Cortex of kidney (tissue), 1 donor: ENCODE measurements around the gene DST.

ENCODE experiments used
- DNase-seq: peaks from one replicate; lab custom pipeline; 2025; lab: John Stamatoyannopoulos, UW

The DST gene

GRCh38 chr6:56535626-56536025 is 107.1 kb downstream of the DST start:
- DNase-seq = no peak

- no peak for DNase-seq
Measured at GRCh38 chr6:56534680-56535419, 107.8 kb downstream of the DST start.

DNA sequence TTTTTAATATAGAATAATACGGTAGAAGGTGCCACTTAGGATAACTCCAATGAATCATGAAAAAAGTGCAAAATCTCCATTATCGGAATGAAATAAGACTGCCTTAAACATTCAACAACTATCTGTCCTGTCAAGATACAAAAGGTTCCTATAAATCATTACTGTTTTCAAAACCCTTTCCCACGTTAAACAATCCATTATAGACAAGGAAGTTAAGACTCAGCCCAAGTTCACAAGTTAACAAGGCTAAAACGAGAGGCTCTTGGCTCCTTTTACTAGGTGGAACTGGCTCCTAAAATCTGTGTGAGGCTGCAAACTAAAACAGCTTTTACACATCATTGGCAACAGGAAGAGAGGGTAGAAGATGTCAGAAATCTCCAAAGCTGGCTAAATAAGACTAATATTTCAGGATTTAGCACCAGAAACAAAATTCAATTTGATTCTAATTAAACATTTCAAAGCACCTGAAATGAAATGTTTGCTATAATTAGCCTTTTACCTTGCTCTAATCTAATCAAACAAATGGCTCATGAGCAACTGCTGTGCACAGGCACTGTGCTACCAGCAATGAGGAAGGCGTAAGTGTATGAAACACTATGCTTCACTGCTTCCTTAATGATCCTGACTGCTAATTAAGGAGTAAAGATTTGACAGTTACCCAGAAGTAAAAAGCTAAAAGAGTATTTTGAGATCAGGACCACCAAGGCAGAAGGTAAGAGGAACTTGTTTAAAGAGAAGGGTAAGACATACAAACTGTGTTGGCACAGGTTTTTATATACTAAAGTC is 109.7 kb downstream of the DST start:
- no peak for DNase-seq

- no peak for DNase-seq
Measured at GRCh38 chr6:56531839-56532595, 110.7 kb downstream of the DST start.

- DNase-seq = no peak
Measured at GRCh38 chr6:56529594-56530191, 113.0 kb downstream of the DST start.

DNA sequence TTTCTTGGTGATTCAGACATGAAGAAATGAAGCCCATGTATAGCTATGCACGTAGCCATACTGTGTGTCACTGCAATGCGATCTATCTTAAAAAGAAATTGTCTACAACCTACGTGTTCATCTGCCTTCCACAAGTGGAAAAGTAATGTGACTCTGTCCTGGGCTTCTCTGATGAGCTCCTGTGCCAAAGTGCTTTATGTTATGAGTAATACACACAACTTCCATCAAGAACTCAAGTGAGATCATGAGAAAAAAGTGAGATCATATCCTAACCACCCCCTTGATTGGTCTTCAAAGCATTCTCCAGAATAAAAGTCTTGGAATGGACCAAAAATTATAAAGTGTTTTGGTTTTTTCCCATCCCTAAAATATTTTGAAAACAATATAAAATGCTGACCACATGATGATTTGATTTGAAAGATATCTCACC is 114.3 kb downstream of the DST start:
- DNase-seq = no peak

DNA sequence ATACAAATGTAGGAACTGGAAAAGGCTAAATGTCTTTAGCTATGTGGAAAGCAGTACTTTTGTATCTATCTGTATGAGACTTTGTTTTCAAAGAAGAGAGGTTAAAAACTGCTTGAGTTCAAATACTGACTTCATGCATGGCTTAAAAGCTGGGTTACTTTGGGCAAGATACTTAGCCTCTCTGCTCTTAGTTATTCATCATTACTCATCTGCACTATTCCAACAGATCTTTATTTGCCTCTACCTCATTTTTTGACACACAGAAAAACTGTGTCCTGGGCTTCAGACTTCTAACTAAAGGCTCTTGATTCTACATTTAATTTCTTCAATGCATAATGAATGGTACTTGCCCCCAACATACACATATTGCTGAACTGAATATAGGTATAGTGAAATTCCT is 114.8 kb downstream of the DST start:
- DNase-seq = no peak

DNA sequence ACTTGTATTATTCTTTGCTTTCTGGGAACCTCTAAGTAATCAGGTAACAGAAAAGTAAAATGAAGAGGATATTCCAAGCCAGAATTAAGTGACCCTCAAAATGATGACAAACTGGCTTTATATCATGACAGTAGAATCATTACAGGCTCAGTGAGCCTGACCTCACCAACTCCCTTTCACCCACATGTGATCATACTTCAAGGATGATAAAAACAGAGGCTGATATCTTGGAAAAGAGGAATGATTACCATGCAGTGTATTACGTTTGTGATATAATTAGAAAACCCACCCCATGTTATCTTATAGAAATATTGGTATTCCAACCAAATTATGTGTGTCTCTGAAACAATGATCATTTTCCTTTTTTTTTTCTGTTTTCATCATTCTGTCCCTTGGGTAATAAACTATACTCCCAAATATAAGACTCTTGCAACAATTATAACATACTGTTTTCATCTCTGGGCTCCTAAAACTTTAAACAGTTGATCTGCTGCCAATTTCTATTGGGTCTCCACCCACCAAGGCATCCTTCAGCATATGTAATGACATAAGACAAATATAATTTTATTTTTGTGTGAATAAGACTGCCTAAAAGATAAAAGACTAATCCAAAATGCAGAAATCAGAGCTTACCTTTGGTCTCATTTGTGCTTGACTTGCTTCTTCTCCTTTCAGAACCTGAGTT is 115.7 kb downstream of the DST start:
- no peak for DNase-seq

DNA sequence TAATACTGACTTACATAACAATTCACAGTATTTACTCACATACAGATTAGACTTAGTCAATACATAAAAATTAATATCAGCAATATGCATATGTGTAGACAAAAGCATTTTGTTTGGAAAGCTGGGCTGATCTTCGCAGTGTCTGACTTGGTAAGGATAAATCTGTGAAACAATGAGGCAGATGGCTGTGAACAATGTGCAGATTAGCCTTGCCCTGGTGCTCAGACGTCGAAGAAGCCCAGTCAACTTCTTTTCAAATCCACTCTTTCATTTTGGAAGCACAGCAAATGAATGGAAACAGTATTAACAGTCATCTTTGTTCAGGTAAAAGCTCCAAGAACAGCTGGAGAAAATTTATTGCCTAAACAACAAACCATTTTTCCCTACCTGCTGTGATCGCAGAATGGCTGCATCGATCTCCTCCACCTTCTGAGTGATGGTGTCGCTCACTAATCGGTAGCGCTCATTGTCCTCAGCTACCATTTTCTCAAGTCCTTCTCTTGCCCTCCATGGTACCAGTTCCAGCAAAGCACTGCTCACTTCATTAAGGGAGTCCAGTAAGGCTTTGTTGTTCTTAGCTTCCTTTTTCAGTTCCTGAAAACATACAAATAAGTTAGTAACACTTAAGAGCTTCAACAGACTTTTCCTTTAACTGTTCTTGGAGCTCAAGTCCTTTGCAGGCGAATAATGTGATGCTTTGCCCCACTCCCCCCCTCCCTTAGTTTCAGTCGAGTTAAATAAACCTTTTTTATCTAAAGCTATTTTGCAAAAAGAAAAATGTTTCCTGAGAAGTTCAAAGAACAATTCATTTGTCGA is 116.5 kb downstream of the DST start:
- DNase-seq = no peak

GRCh38 chr6:56524891-56525703 is 117.6 kb downstream of the DST start:
- no peak for DNase-seq

DNA sequence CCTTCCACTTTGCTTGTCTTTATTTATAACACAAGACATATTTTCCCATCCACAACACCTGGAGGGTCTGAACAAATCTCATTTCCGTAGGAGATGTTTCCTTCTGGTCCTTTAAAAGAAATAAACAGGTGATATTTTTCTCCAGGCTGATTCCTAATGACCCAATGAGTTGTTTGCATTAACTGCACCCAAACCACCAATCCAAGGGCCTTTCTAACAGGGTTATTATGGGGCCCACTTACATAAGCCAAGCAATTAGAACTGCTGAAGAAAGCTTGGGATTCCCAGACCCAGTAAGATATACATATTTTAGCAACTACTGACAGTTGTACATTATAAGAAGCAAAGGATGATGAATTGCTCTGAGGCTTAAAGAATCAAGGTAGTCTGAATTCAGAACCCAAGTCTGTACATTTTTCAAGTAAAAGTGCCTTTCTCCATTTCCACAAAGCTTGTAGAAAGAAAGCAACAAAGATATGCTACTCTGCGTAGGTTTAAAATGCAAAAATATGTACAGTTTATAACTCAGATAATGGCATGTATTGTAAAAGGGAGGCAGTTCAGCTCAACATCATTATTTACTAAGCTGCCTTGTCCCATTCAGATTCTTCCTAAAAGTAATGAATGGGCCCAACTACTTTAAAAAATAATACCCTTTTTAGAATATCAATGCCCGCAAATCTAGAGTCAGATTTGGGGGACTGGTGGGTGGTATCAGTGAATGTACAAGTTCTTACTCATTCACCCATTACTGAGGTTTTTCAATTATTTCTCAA is 120.0 kb downstream of the DST start:
- no peak for DNase-seq

DNA sequence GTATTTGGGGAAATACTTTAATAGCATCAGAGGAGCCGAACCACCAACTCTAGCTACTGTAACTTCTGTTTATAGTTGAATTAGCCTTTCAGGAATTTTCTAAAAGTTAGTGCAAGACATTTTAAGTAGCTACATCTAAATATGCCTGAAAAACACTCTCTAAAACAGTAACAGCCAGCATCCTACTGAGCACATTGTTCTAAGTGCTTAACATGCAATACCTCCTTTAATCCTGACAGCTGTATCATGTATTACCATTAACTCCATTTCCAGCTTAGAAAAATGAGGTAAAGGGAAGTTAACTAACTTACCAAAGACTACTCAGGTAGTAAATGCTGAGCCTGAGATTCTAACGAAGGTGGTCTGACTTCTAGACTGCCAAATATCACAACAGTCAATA is 120.7 kb downstream of the DST start:
- no peak for DNase-seq

GRCh38 chr6:56521454-56521853 is 121.2 kb downstream of the DST start:
- no peak for DNase-seq

- DNase-seq = no peak
Measured at GRCh38 chr6:56520218-56520617, 122.5 kb downstream of the DST start.

DNA sequence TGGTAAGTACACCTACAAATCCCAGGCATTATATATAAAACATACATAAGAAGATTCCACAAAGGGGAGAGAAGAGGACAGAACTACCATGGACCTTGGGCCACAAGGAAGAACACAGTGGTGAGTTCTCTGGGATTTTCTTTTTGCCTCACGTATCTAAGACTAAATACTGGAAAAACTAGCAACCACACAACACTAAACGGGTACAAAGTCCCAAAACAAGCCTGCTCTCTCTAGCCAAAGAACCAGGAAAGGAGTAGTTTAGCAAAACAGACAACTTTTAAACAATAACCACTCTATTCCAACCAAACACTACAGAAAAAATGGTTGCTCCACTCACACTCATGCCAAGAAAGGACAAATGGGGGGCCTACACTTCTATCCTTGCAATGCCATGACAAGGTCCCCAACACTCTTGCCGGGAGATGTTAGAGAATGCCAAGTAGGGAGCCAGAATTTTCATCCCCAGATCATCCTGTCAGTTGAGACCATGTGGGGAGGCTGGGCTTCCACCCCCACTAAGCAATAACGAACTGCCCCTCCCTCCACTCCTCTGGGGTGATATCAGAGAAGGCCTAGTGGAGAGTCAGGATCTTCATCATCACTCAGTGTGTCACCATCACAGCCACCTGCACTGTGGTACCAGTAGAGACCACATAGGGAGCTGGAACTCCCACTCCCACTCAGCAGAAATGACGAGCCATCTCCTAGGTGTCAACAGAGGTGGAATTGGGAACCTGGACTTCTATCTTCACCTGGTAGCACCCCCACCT is 123.5 kb downstream of the DST start:
- DNase-seq = no peak

- DNase-seq = no peak
Measured at GRCh38 chr6:56517155-56517745, 125.4 kb downstream of the DST start.

GRCh38 chr6:56516003-56516402 is 126.7 kb downstream of the DST start:
- DNase-seq = no peak
